Spleen (tissue), 11 donors: ENCODE measurements around the gene FAM171A1. TPM values are rescaled to one million over a fixed set of nuclear protein-coding genes. Genes with fewer than 3 reads are reported as not detected.

ENCODE experiments used
- DNase-seq: peaks from one replicate; pipeline ENCODE4 v3.0.0-alpha.2; 2020
- H3K27ac ChIP-seq, 8 donors: fragments of 200-600 bp; sonication (generic) in 7 of 8; 1 replicate in 4 of 8; 2 replicates in 4 of 8; pipeline versions ENCODE4 v1.5.0 to v1.8.0; 2016 to 2021; ENCODE audit warnings: inconsistent platforms in 4 of 8, mild to moderate bottlenecking in 4 of 8, moderate library complexity in 1 of 8
- H3K27me3 ChIP-seq, 7 donors: fragments of 200-600 bp; sonication (generic) in 6 of 7; replicated peaks in 1 of 7; 1 replicate in 4 of 7; 2 replicates in 3 of 7; pipeline versions ENCODE4 v1.5.0 to v1.8.0; 2016 to 2021; ENCODE audit warnings: inconsistent platforms in 3 of 7, mild to moderate bottlenecking in 1 of 7
- H3K36me3 ChIP-seq, 6 donors: fragments of 200-600 bp; sonication (generic) in 5 of 6; 1 replicate in 4 of 6; 2 replicates in 2 of 6; pipeline versions ENCODE4 v1.5.0 to v1.8.0; 2016 to 2021; ENCODE audit warnings: inconsistent platforms in 2 of 6
- H3K4me1 ChIP-seq, 6 donors: fragments of 200-600 bp; sonication (generic) in 5 of 6; 1 replicate in 3 of 6; 2 replicates in 3 of 6; pipeline versions ENCODE4 v1.5.0 to v1.8.0; 2016 to 2021; ENCODE audit warnings: inconsistent platforms in 3 of 6
- H3K4me3 ChIP-seq, 8 donors: fragments of 200-600 bp; sonication (generic) in 7 of 8; 1 replicate in 4 of 8; 2 replicates in 4 of 8; pipeline versions ENCODE4 v1.5.0 to v1.8.0; 2016 to 2021; ENCODE audit warnings: inconsistent platforms in 4 of 8, mild to moderate bottlenecking in 4 of 8, moderate library complexity in 2 of 8
- H3K9me3 ChIP-seq, 8 donors: fragments of 200-600 bp; sonication (generic) in 7 of 8; 1 replicate in 4 of 8; 2 replicates in 4 of 8; pipeline versions ENCODE4 v1.5.0 to v1.8.0; 2016 to 2021; ENCODE audit warnings: inconsistent platforms in 4 of 8
- POLR2A ChIP-seq, 3 donors: fragments of 450-650 bp; IDR thresholded peaks; one replicate each; pipeline ENCODE4 v1.5.1; 2017; ENCODE audit warnings: antibody characterized with exemption in 3 of 3, mild to moderate bottlenecking in 1 of 3
- POLR2AphosphoS5 ChIP-seq, 3 donors: sonication (generic); formaldehyde crosslinking; IDR thresholded peaks; one replicate each; pipeline ENCODE4 v1.5.1; 2017; ENCODE audit warnings: antibody characterized with exemption in 3 of 3
- WGBS, 5 donors: extraction: QIAGEN DNeasy Blood & Tissue Kit in 3 of 5; methylation state at CpG; one replicate each; pipeline versions ENCODE4 v1.1.5 to v1.1.7; 2013 to 2018; 5-methylcytosine and 5-hydroxymethylcytosine counted together
- intact Hi-C: fragments of 100-400 bp; cut with DNase I; formaldehyde crosslinking; loops from one replicate; pipeline ENCODE4 v1.15.0; 2023; ENCODE audit warnings: low total_unique reads
- polyA plus RNA-seq, 3 donors: library from polyadenylated mRNA; stranded (reverse); fragments of 200-250 nt; gene quantifications; one replicate each; pipeline ENCODE4 v1.2.1, GENCODE V29; 2013
- total RNA-seq, 7 donors: library from RNA; depleted of rRNA in 3 of 7; stranded (reverse); fragments of >200 nt in 3 of 7; fragmentation: NEBNext Ultra II Directional in 4 of 7; extraction: Animal tissue kit (Norgen Biotek cat#: 25700) in 4 of 7; gene quantifications; one replicate each; pipeline versions ENCODE4 v1.1.0 to v1.2.1, GENCODE V29; 2016 to 2021
- TF ChIP-seq, protein P1 (sequence below), 11 experiments: fragments of 200-600 bp in 7 of 11; fragments of 450-650 bp in 4 of 11; sonication (generic) in 4 of 11; IDR thresholded peaks in 8 of 11; conservative IDR thresholded peaks in 3 of 11; 1 replicate in 7 of 11; 2 replicates in 4 of 11; pipeline versions ENCODE4 v1.4.0 to v1.8.0; 2016 to 2021; ENCODE audit warnings: antibody characterized with exemption in 11 of 11, inconsistent platforms in 4 of 11, mild to moderate bottlenecking in 1 of 11
- donor health status: healthy with polysubstance abuse.
- donor health status: DM: no; HTN: no; CAD: no; lungs with moderate emphysema.
- donor health status: DM: no; HTN: no; CAD: no.
- donor health status: Bipolar disorder and iron deficiency.
- donor health status: healthy.
- donor health status: DM: no; HTN: no; CAD: no.
- donor health status: DM: yes; HTN: yes; CAD: no.

Gene FAM171A1
- total and polyA plus RNA-seq, 10 donors, result 3.5 to 34.0 (median 19.6) TPM

DNA sequence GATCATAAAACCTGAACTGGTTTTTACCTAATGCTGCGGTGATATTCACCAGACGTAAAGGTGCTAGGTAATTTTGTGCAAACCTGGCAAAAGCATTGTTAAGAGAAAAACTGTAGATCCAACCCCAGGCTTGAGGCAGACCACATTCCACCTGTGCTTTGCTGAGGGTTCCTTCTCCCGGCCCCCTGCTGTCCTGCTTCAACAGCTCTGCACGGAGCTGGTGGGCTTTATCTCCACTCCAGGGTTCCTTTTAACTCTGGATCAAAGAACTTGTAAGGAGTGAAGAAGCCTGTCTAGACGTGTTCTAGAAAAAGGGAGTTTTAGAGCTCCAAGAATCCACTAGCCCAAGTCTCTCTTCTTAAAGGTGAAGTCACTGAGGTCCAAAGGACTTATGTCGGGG is 115.1 kb downstream of the FAM171A1 start:
- H3K27me3 ChIP-seq, result peaks cover 0 to 6% (median 0%) of the 10 kb centered on the region in 7 donors
- DNase-seq, result no peak
- intact Hi-C loops, result no loop called here
- no peak overlapping the region for H3K4me3 ChIP-seq
- no peak overlapping the region for H3K27ac ChIP-seq
- H3K9me3 ChIP-seq, result no peaks in the 10 kb centered on the region
- TF ChIP-seq POLR2A (IDR thresholded peaks at IDR 0.05) (no peak), POLR2AphosphoS5 (IDR thresholded peaks at IDR 0.05) (no peak)
- TF ChIP-seq, protein P1, sequence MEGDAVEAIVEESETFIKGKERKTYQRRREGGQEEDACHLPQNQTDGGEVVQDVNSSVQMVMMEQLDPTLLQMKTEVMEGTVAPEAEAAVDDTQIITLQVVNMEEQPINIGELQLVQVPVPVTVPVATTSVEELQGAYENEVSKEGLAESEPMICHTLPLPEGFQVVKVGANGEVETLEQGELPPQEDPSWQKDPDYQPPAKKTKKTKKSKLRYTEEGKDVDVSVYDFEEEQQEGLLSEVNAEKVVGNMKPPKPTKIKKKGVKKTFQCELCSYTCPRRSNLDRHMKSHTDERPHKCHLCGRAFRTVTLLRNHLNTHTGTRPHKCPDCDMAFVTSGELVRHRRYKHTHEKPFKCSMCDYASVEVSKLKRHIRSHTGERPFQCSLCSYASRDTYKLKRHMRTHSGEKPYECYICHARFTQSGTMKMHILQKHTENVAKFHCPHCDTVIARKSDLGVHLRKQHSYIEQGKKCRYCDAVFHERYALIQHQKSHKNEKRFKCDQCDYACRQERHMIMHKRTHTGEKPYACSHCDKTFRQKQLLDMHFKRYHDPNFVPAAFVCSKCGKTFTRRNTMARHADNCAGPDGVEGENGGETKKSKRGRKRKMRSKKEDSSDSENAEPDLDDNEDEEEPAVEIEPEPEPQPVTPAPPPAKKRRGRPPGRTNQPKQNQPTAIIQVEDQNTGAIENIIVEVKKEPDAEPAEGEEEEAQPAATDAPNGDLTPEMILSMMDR (IDR thresholded peaks at IDR 0.05 in 8 of 11, conservative IDR thresholded peaks at IDR 0.05 in 3 of 11), result no peak
- WGBS, 5 donors, result 87 to 95% (median 93%) methylated on average over 6 of the region's 6 CpGs
- H3K4me1 ChIP-seq, result peaks cover 0 to 21% (median 11%) of the 10 kb centered on the region in 6 donors
- H3K36me3 ChIP-seq, result no peaks in the 10 kb centered on the region

DNA sequence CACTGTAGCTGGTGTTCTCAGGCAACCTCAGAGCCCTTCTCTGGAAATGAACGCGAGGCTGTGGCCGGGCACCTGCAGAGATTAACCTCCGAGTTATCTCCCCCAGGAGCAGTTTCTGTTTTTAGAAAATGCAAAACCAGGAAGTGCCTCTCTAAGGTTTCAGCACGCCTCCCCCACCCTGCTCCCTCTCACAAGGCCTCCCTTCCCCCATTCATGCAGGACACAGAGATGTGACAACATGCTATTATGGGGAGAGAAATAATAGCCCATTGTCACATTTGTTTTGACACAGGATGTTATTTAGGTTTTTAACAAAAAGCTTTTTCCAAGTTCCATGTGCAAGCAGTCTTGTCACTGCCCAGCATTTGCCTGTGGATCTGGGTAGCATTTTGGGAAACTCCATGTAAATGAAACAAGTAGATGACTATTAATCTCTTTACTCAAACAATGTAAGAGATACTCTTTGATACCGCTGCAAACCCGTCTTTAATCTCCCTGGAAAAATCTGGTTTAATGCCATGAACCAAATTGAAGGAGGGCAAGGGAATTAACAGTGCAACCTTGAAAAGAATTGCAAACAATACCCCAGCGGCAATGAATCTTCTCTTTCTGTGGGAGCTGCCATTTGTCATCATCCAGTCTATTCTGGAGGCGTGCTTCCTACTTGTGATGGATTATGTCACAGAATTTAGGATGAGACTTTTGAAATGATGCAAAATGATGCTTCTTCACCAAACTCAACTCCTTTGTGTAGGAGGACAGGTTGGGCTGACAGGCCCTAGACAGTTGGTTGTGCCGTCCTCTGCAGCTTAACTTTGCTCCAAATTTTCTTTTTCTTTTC is 116.1 kb downstream of the FAM171A1 start:
- Histone ChIP-seq H3K4me3 (peak overlapping the region; percentile 5 to 56 (median 24)), H3K27me3 (peaks cover 0 to 6% (median 0%) of the 10 kb centered on the region in 7 donors), H3K9me3 (no peaks in the 10 kb centered on the region), H3K27ac (peak overlapping the region in 5 of 8 donors; percentile 39 to 57 (median 54)), H3K36me3 (no peaks in the 10 kb centered on the region), H3K4me1 (peaks cover 0 to 21% (median 11%) of the 10 kb centered on the region in 6 donors)
- TF ChIP-seq, protein P1 (IDR thresholded peaks at IDR 0.05 in 8 of 11, conservative IDR thresholded peaks at IDR 0.05 in 3 of 11), result no peak
- no peak for TF ChIP-seq POLR2AphosphoS5 (IDR thresholded peaks at IDR 0.05)
- no peak for TF ChIP-seq POLR2A (IDR thresholded peaks at IDR 0.05)
- 44 to 48% (median 46%) methylated on average over 9 to 10 of the region's 10 CpGs for WGBS, 5 donors
- peak; percentile 54 for DNase-seq
- intact Hi-C loops, result no loop called here

DNA sequence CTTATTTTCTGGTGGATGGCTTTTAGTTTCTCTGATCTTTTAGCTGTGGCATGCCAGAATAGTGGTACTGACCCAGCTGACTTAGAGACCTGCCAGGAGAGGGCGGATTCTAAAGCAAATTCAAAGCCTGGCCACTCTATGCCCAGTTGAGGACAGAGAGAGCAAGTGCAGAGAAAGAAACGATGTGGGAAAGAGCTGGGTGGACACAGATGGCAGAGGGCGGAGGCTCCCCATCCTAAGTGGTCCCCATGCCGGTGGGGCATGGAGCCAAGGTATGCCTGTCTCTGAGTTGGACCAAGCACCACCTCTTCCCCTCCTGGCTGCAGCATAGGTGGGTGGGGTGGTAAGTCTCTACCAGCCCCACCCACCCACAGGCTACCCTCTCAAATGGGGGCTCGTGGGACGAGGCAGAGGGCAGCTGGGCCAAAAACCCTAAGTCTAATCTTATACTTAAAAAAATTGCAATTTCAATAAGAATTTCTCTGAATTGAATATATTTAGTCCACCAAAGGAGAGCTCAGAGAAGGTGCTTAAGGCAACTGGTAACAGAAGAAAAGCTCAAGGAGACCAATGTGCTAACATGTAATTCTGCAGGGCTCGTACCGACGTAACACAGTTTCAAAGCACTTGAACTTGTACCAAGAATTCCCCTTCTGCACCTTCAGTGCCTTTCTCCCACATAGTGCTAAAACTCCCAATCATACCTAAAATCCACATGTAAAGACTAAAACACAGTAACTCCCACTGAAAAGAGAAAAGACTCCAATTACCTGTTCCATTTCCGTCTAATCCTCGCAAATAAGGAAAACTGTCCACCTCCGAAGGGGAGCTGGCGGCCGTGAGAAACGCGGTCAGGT is 116.9 kb downstream of the FAM171A1 start:
- peaks cover 0 to 6% (median 0%) of the 10 kb centered on the region in 7 donors for H3K27me3 ChIP-seq
- H3K4me1 ChIP-seq, result peaks cover 0 to 21% (median 11%) of the 10 kb centered on the region in 6 donors
- H3K4me3 ChIP-seq, result peak overlapping the region; percentile 5 to 56 (median 24)
- peak overlapping the region in 5 of 8 donors; percentile 39 to 57 (median 54) for H3K27ac ChIP-seq
- intact Hi-C loops, result no loop called here
- no peaks in the 10 kb centered on the region for H3K36me3 ChIP-seq
- WGBS, 5 donors, result 52 to 66% (median 54%) methylated on average over 16 of the region's 16 CpGs
- DNase-seq, result no peak
- TF ChIP-seq POLR2A (IDR thresholded peaks at IDR 0.05) (no peak), POLR2AphosphoS5 (IDR thresholded peaks at IDR 0.05) (no peak)
- no peaks in the 10 kb centered on the region for H3K9me3 ChIP-seq

DNA sequence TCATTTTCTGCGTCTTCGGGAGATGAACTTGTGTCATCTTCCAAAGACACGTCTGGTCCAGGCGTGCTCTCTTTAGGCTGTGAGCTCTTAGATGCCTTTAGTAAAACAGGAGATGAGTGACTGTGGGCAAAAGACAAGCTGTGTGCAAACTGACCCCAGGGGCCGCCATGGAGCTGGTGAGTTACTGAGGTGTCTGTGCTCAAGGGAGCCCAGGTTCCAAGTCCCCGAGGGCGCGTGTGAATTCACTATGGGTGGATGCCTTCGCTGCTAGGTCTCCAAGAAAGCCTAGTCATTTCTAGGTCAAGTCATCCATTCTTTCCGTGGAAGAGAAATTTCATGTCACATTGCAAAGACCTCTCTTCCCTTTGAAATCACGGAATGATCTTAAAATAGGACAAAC is 118.7 kb downstream of the FAM171A1 start:
- intact Hi-C loops, result no loop called here
- TF ChIP-seq, protein P1 (IDR thresholded peaks at IDR 0.05 in 8 of 11, conservative IDR thresholded peaks at IDR 0.05 in 3 of 11), result no peak
- TF ChIP-seq POLR2A (IDR thresholded peaks at IDR 0.05), result no peak
- TF ChIP-seq POLR2AphosphoS5 (IDR thresholded peaks at IDR 0.05), result no peak
- H3K4me3 ChIP-seq, result no peak overlapping the region
- H3K9me3 ChIP-seq, result no peaks in the 10 kb centered on the region
- peaks cover 0 to 5% (median 0%) of the 10 kb centered on the region in 6 donors for H3K36me3 ChIP-seq
- H3K27ac ChIP-seq, result no peak overlapping the region
- 91 to 95% (median 93%) methylated on average over 11 of the region's 11 CpGs for WGBS, 5 donors
- no peaks in the 10 kb centered on the region for H3K27me3 ChIP-seq
- peaks cover 0 to 21% (median 11%) of the 10 kb centered on the region in 6 donors for H3K4me1 ChIP-seq
- DNase-seq, result no peak
